Activated CD4-positive, alpha-beta memory T cell treated with anti-CD3 and anti-CD28 coated beads, Interleukin-2, amount 10 ng/mL, durations not matched to agents 7 days and 5 days (primary cell): ENCODE measurements around the gene TUBA4B. TPM values are rescaled to one million over a fixed set of nuclear protein-coding genes. Genes with fewer than 3 reads are reported as not detected.
A peak's percentile ranks its signal among the peaks of the same experiment; 100 is the strongest.
"Not testable (repeated sequence)": the region's sequence is repeated elsewhere in the genome, so short reads cannot be mapped to it uniquely, and the experiment has no call there.

Experiments
- CTCF ChIA-PET: fragments of 350-600 bp; sonication (Branson Sonifier 250); formaldehyde crosslinking; loops from one replicate; lab custom pipeline; 2021; ENCODE audit warnings: antibody characterized with exemption, inconsistent platforms; lab: Charles Lee
- POLR2A ChIA-PET: fragments of 350-600 bp; sonication (Branson Sonifier 250); formaldehyde crosslinking; loops from one replicate; lab custom pipeline; 2021; ENCODE audit warnings: antibody characterized with exemption; lab: Charles Lee
- DNase-seq: peaks from one replicate; pipeline ENCODE4 v3.0.0-alpha.2; 2020
- H3K27ac Mint-ChIP-seq: one replicate; pipeline ENCODE4 v1.8.0; 2021; ENCODE audit warnings: mild to moderate bottlenecking, mixed read lengths
- H3K27me3 Mint-ChIP-seq: one replicate; pipeline ENCODE4 v1.8.0; 2021; ENCODE audit warnings: mixed read lengths
- H3K36me3 Mint-ChIP-seq: one replicate; pipeline ENCODE4 v1.8.0; 2021; ENCODE audit warnings: low read depth, mixed read lengths
- H3K4me1 Mint-ChIP-seq: one replicate; pipeline ENCODE4 v1.8.0; 2021; ENCODE audit warnings: mixed read lengths
- H3K4me3 Mint-ChIP-seq: one replicate; pipeline ENCODE4 v1.8.0; 2021; ENCODE audit warnings: mild to moderate bottlenecking, mixed read lengths
- H3K9me3 Mint-ChIP-seq: one replicate; pipeline ENCODE4 v1.8.0; 2021; ENCODE audit warnings: mixed read lengths
- total RNA-seq, 2 experiments: library from RNA; stranded (reverse); gene quantifications; one replicate each; pipeline ENCODE4 v1.2.3, GENCODE V29; 2021

TUBA4B gene
- total RNA-seq, 2 experiments from 2014 or later: not detected

- DNase-seq: no peak
- H3K9me3 Mint-ChIP-seq: no peaks in the 10 kb centered on the region
- peak overlapping the region; percentile 81 for H3K27ac Mint-ChIP-seq
- peak overlapping the region; percentile 100 for H3K4me3 Mint-ChIP-seq
- POLR2A ChIA-PET: interaction anchor here (2.9 to 15.2 kb wide), 9 partner anchors 8 to 93 kb away, joined by 17 to 425 read pairs (median 63); partner anchors contain the start of genes ABCB6, ANKZF1, ATG9A and CNPPD1
- CTCF ChIA-PET: interaction anchor here (1.0 to 9.7 kb wide), 4 partner anchors 10 to 222 kb away, joined by 3 to 120 read pairs (median 6); partner anchors contain the start of genes ANKZF1 and ATG9A
- peaks cover 68% of the 10 kb centered on the region for H3K36me3 Mint-ChIP-seq
- H3K27me3 Mint-ChIP-seq: no peaks in the 10 kb centered on the region
- H3K4me1 Mint-ChIP-seq: peaks cover 70% of the 10 kb centered on the region
These were observed 1.4 kb upstream of the TUBA4B start for GRCh38 chr2:219251656-219252055.

- Mint-ChIP-seq H3K9me3 (no peaks in the 10 kb centered on the region), H3K4me1 (peaks cover 66% of the 10 kb centered on the region), H3K4me3 (peak overlapping the region; percentile 100), H3K27me3 (no peaks in the 10 kb centered on the region), H3K27ac (peak overlapping the region; percentile 81), H3K36me3 (peaks cover 63% of the 10 kb centered on the region)
- peak; percentile 46 for DNase-seq
- CTCF ChIA-PET: interaction anchor here (0.6 to 9.7 kb wide), 8 partner anchors 10 to 222 kb away, joined by 3 to 120 read pairs (median 4); partner anchors contain the start of genes ANKZF1 and ATG9A
- POLR2A ChIA-PET: interaction anchor here (0.7 to 15.2 kb wide), 14 partner anchors 8 to 136 kb away, joined by 3 to 425 read pairs (median 36); partner anchors contain the start of genes ABCB6, ANKZF1, ATG9A and CNPPD1
These were observed 959 bp upstream of the TUBA4B start for GRCh38 chr2:219252084-219252483.

DNA sequence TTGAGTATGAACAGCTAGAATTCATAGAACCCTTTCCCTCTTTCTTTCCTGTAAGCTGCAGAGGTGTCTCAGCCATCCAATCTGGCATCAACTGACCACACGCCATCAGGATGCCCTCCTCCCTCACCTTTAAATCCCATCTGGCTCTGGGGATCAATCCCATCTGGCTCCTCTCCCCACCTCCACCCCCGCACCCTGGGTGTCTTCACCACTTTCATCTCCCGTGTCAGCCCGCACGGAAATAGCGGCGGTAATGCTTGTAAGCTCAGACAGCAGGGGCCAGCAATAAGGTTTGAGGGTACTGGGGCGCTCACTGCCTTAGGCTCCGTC, 508 bp upstream of the TUBA4B start:
- ChIA-PET CTCF (interaction anchor here (0.6 to 9.7 kb wide), 7 partner anchors 9 to 111 kb away, joined by 3 to 120 read pairs (median 5); partner anchors contain the start of genes ANKZF1 and ATG9A), POLR2A (interaction anchor here (0.6 to 15.2 kb wide), 20 partner anchors 8 to 225 kb away, joined by 3 to 425 read pairs (median 15); partner anchors contain the start of genes ABCB6, ANKZF1, ATG9A and CNPPD1)
- H3K4me1 Mint-ChIP-seq: peaks cover 61% of the 10 kb centered on the region
- no peaks in the 10 kb centered on the region for H3K27me3 Mint-ChIP-seq
- no peak for DNase-seq
- peaks cover 59% of the 10 kb centered on the region for H3K36me3 Mint-ChIP-seq
- H3K4me3 Mint-ChIP-seq: peak overlapping the region; percentile 100
- no peaks in the 10 kb centered on the region for H3K9me3 Mint-ChIP-seq
- peak overlapping the region; percentile 81 for H3K27ac Mint-ChIP-seq

- peaks cover 44% of the 10 kb centered on the region for H3K36me3 Mint-ChIP-seq
- H3K4me3 Mint-ChIP-seq: peak within 1 kb of the TSS; percentile 100
- peaks cover 47% of the 10 kb centered on the region for H3K4me1 Mint-ChIP-seq
- POLR2A ChIA-PET: interaction anchor here (0.7 to 15.2 kb wide), 25 partner anchors 8 to 854 kb away, joined by 3 to 425 read pairs (median 7); partner anchors contain the start of genes ABCB6, ANKZF1, ATG9A and BCS1L
- peak within 1 kb of the TSS; percentile 81 for H3K27ac Mint-ChIP-seq
- H3K9me3 Mint-ChIP-seq: no peaks in the 10 kb centered on the region
- H3K27me3 Mint-ChIP-seq: peaks cover 2% of the 10 kb centered on the region
- DNase-seq: peak; percentile 92
- CTCF ChIA-PET: interaction anchor here (1.0 to 9.7 kb wide), 12 partner anchors 8 to 196 kb away, joined by 3 to 120 read pairs (median 6); partner anchors contain the start of genes ANKZF1, ATG9A, CNPPD1 and DNAJB2
These were observed 928 bp downstream of the TUBA4B start, which contains the start of gene TUBA4A for GRCh38 chr2:219253753-219254589. TUBA4A (minus strand) TSS chr2:219253918; CDS start chr2:219253858, 60 bp downstream.

GRCh38 chr2:219254590-219255201, 1.7 kb downstream of the TUBA4B start:
- Mint-ChIP-seq H3K9me3 (no peaks in the 10 kb centered on the region), H3K4me3 (peak overlapping the region; percentile 100), H3K36me3 (peaks cover 37% of the 10 kb centered on the region), H3K27ac (peak overlapping the region; percentile 81), H3K4me1 (peaks cover 40% of the 10 kb centered on the region), H3K27me3 (peaks cover 6% of the 10 kb centered on the region)
- ChIA-PET POLR2A (interaction anchor here (0.7 to 15.2 kb wide), 19 partner anchors 7 to 133 kb away, joined by 3 to 425 read pairs (median 13); partner anchors contain the start of genes ABCB6, ANKZF1, ATG9A and CNPPD1), CTCF (interaction anchor here (0.6 to 9.7 kb wide), 13 partner anchors 9 to 197 kb away, joined by 3 to 120 read pairs (median 5); partner anchors contain the start of genes ANKZF1, ATG9A, CNPPD1 and DNAJB2)
- DNase-seq: peak; percentile 50

GRCh38 chr2:219258942-219259341, 5.9 kb downstream of the TUBA4B start:
- peaks cover 23% of the 10 kb centered on the region for H3K27me3 Mint-ChIP-seq
- peaks cover 11% of the 10 kb centered on the region for H3K4me1 Mint-ChIP-seq
- H3K36me3 Mint-ChIP-seq, DNase-seq, H3K27ac Mint-ChIP-seq, H3K9me3 Mint-ChIP-seq, H3K4me3 Mint-ChIP-seq: not testable (repeated sequence)
- POLR2A ChIA-PET: interaction anchor here (0.8 to 1.9 kb wide), 3 partner anchors 13 to 29 kb away, joined by 3 to 6 read pairs (median 3); partner anchors contain the start of genes ANKZF1, ATG9A and DNAJB2
- CTCF ChIA-PET: interaction anchor here (0.7 to 2.9 kb wide), 3 partner anchors 16 to 36 kb away, joined by 3 to 21 read pairs (median 13); partner anchors contain the start of gene DNAJB2

DNA sequence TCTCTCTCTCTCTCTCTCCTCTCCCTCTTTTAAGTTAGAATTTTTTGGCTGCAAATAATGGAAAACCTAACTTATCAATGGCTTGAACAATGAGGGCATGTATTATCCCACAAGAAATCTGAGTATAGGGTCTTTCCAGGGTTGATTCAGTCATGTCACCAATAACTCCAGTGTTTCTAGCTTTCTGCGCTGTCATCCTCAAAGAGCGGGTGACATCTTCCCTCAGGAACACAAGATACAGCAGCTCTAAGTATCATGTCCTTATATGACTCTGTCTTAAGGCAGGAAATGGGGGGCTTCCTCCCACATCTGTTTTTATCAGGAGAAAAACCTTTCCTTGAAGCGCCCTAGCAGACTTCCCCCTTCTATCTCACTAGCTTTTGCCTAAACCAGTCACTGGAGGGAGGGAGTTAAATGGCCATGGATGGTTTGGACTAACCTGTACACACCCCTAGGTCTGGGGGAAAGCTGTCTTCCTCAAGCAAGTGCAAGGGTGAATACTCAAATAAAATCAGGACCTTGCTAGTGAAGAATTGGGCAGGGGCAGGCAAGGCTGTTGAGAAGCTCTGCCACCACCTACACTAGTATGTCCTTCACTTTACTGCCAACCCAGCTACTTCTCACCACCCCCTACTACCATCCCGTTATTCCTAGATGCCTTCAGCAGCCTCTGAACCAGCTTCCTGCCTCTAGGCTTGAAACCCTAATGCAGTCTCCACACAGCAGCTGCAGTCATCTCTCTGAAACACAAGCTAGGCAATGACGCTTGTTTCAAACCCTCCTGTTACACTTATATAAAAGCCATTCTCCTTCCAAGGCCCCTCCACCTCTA, 8.2 kb downstream of the TUBA4B start:
- Mint-ChIP-seq H3K4me3 (no peak overlapping the region), H3K9me3 (no peaks in the 10 kb centered on the region), H3K27ac (no peak overlapping the region), H3K36me3 (no peaks in the 10 kb centered on the region), H3K27me3 (peaks cover 23% of the 10 kb centered on the region), H3K4me1 (no peaks in the 10 kb centered on the region)
- ChIA-PET POLR2A (interaction anchor here (1.2 to 1.6 kb wide), 2 partner anchors 7 to 9 kb away, joined by 4 to 9 read pairs; partner anchors contain the start of genes TUBA4A and TUBA4B), CTCF (interaction anchor here (0.8 to 3.8 kb wide), 5 partner anchors 9 to 56 kb away, joined by 3 to 18 read pairs (median 6); partner anchors contain the start of genes DNAJB2 and TUBA4B)
- no peak for DNase-seq

DNA sequence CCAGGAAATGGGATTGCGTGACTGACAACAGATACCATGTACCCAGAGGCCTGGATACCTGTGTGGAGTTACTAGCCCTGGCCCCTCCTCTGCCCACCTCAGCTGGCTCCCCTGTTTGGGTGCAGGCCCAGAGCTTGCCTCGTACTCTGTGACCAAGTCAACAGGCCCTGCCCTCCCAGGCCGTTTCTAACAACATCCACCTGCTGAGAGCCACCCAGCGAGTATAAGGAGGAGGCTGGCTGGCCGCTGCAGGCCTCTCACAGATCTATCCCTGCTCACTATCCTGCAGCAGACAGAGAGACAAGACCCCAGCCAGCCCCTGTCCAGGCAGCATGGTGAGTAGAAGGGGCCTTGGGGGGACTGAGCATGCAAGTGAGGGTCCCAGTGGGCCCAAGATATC, 13.2 kb downstream of the TUBA4B start:
- ChIA-PET POLR2A (interaction anchor here (2.7 kb wide), 1 partner anchor 12 kb away, joined by 11 read pairs; the partner anchor contains the start of genes TUBA4A and TUBA4B), CTCF (interaction anchor here (1.8 to 2.5 kb wide), 2 partner anchors 13 to 29 kb away, joined by 4 to 12 read pairs; partner anchors contain the start of gene TUBA4B)
- H3K4me3 Mint-ChIP-seq: no peak overlapping the region
- H3K27ac Mint-ChIP-seq: no peak overlapping the region
- no peaks in the 10 kb centered on the region for H3K36me3 Mint-ChIP-seq
- peaks cover 9% of the 10 kb centered on the region for H3K27me3 Mint-ChIP-seq
- no peaks in the 10 kb centered on the region for H3K9me3 Mint-ChIP-seq
- no peaks in the 10 kb centered on the region for H3K4me1 Mint-ChIP-seq
- DNase-seq: no peak

DNA sequence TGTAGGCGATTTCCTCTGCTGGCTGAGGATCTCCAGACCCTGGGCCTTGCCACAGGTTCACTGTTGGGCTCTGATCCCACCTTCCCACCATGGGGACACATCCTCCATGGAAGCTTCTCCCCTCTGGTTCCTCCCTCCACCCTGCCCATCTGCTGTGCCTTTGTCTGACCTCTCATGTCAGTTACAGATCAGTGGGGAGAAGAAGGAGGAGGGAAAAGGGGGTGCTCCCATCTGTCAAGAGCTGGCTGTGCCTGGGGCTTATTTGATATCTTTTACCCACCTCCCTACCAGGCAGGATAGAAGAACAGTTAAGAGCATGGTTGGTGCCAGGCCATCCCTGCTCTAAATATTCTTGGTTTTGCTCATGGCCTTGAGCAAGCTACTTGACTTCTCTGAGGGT, 13.8 kb downstream of the TUBA4B start:
- no peak for DNase-seq
- H3K4me3 Mint-ChIP-seq: no peak overlapping the region
- H3K4me1 Mint-ChIP-seq: no peaks in the 10 kb centered on the region
- no peaks in the 10 kb centered on the region for H3K36me3 Mint-ChIP-seq
- H3K27me3 Mint-ChIP-seq: peaks cover 6% of the 10 kb centered on the region
- no peak overlapping the region for H3K27ac Mint-ChIP-seq
- POLR2A ChIA-PET: interaction anchor here (2.7 kb wide), 1 partner anchor 13 kb away, joined by 11 read pairs; the partner anchor contains the start of genes TUBA4A and TUBA4B
- H3K9me3 Mint-ChIP-seq: no peaks in the 10 kb centered on the region
- CTCF ChIA-PET: interaction anchor here (1.3 kb wide), 1 partner anchor 28 kb away, joined by 3 read pairs; no protein-coding TSS in a partner anchor

- POLR2A ChIA-PET: interaction anchor here (0.7 kb wide), 1 partner anchor 11 kb away, joined by 3 read pairs; the partner anchor contains the start of gene DNAJB2
- CTCF ChIA-PET: interaction anchor here (1.3 kb wide), 1 partner anchor 27 kb away, joined by 3 read pairs; no protein-coding TSS in a partner anchor
- Mint-ChIP-seq H3K36me3 (no peaks in the 10 kb centered on the region), H3K9me3 (no peaks in the 10 kb centered on the region), H3K27me3 (peaks cover 7% of the 10 kb centered on the region), H3K4me1 (no peaks in the 10 kb centered on the region), H3K27ac (no peak overlapping the region), H3K4me3 (no peak overlapping the region)
- DNase-seq: no peak
These were observed 15.3 kb downstream of the TUBA4B start for GRCh38 chr2:219268294-219268693.
